GM12801 (cell line): Measurements from ENCODE around the gene CHAC1.

Experiments
- CTCF ChIP-seq: IDR thresholded peaks from one replicate; pipeline ENCODE4 v1.5.1; 2011; ENCODE audit warnings: control low read depth; ENCODE audit not compliant: insufficient read length; ENCODE audit errors: extremely low read depth

Gene CHAC1

DNA sequence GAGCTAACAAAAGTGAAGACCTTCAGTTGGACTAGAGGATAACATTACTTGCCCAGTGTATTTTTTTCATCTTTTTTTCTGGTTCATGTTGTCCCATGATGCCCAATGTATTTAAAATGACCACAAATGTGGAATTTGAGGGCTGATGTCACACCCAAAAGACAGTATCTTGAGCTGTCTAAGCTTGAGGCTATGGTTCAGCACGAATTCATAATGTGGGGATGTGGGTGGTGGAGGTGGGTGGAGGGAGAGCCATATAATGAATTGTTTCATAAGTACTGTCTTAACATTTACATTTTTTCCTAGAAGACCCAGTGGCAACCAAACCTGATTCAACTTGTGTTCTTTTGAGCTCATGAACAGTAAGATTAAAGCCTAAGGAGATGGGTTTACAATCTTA lies 37.5 kb downstream of the CHAC1 start:
- no peak for TF ChIP-seq CTCF

DNA sequence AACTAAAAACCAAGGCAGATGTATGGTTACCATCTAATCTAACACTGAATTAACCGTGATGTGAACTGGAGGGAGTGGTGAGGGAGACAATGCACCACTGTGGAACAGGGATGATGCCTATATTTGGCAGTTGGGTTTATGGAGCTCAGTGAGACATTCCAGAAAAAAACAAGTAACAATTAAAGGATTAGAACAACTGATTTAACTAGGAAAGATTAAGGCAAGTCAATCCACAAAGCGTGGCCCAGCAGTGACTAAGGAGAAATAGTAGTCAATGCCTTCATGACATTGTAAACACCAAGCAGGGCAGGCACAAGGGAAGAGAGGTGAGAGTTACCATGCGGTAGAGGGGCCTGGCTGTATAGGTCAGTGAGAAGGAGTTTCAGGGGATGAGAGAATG lies 38.1 kb downstream of the CHAC1 start:
- no peak for TF ChIP-seq CTCF

DNA sequence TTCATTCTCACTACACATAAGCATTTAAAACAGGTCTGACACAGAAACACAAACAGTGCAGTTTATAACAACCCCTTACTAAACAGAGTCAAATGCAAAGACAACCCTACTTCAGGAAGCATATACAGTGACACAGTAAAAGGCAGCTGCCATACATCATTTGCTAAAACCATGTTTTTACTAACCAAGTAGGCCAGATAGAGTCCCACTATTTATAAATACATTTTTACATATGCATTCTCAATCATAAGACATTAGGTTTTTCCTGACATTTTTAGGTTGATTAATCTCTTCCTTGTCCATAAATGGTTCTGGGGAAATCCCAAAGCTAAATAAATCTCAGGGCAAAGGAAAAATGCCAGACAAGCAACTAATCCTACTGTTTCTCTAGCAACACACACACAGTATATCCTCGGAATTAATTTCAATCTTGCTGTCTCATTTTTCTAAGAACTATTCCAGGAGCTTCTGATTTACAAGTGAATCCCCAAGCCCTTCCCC lies 39.0 kb downstream of the CHAC1 start:
- TF ChIP-seq CTCF, result no peak

DNA sequence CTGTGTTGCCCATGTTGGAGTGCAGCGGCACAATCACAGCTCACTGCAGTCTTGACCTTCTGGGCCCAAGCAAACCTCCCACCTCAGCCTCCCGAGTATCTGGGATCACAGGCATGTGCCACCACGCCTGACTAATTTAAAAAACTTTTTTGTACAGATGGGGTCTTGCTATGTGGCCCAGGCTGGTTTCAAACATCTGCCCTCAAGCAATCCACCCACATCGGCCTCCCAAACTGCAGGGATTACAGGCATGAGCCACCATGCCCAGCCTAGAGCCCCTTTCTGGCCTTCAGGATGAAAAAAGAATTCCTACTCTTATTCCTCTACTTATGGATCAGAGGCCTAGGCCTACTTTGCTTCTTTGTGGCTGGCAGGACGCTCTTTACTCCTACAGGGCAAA lies 39.6 kb downstream of the CHAC1 start:
- no peak for TF ChIP-seq CTCF

DNA sequence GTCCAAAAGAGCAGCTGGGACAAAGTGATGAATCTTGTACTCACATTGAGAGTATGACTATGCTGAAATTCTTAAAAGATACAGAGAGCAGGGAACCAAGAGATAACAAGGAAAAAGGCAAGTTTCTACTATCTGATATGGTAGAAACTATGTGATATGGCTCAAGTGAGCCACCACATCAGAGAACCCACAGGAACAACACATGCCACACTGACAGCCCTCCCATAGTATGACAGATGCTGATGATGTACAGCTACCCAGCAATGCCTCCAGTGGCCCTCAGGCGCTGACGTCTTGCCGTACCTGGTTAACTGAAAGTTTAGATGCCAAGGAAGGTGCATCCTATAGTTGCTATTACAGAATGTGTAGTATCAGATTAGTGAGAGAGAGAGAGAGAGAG lies 42.4 kb downstream of the CHAC1 start:
- no peak for TF ChIP-seq CTCF

DNA sequence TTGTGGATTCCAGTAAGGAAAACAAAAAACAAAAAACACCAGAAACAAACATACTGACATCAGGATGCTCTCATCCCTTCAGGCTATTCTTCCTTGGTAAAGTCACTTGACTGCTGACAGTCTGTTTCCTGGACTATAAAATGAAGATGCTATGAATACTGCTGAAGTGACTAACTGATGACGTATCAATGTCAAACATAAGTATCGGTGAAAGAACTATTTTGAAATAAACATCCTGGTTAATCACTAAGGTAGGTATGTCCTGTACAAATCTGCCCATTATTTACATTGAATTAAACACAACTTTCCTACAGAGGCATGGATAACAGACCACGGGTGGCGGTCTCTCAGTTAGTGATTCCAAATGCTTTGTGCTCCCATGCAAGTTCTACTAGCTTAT lies 45.9 kb downstream of the CHAC1 start:
- TF ChIP-seq CTCF, result no peak

- TF ChIP-seq CTCF, result no peak
These were observed 48.4 kb downstream of the CHAC1 start for GRCh38 chr15:41001524-41002214.
